Fibroblast of mammary gland (primary cell): ENCODE results near the gene PCSK1.

ENCODE experiments used
- DNase-seq: peaks from one replicate; pipeline ENCODE4 v3.0.0-alpha.2; 2010; ENCODE audit warnings: low read depth
- H3K4me3 ChIP-seq: 2 replicates; pipeline ENCODE4 v1.5.1; 2011; ENCODE audit warnings: low read depth, mild to moderate bottlenecking, low read length, moderate library complexity; ENCODE audit not compliant: control insufficient read depth
- CTCF ChIP-seq: conservative IDR thresholded peaks from 2 replicates; pipeline ENCODE4 v1.5.1; 2011; ENCODE audit warnings: low read depth, low read length, inconsistent platforms; ENCODE audit not compliant: control insufficient read depth, insufficient read depth

PCSK1 gene

GRCh38 chr5:96473155-96473554, 40.1 kb upstream of the PCSK1 start:
- DNase-seq, result no peak
- no peak overlapping the region for H3K4me3 ChIP-seq
- no peak for TF ChIP-seq CTCF

DNA sequence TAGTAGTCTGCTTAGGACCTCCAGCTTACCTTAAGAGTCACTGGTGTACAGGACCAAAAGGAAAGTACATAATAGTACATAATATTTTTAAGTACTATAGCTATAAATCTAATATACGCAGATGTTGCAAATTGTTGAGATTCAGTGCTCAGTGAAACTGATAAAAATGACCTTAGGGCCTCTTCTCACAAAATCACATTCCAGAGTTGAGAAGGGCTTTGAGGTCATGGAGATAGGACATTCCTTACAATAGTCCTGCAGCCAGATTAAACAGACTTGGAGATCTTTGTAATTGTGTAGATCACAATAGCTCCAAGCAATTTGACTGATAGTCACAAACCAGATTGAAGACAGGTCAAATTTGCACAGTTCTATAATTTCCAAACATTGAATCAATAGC, 37.7 kb upstream of the PCSK1 start:
- no peak for TF ChIP-seq CTCF

GRCh38 chr5:96468956-96469355, 35.9 kb upstream of the PCSK1 start:
- H3K4me3 ChIP-seq, result no peak overlapping the region
- TF ChIP-seq CTCF, result no peak
- DNase-seq, result no peak

More for the DNA sequence above, 37.7 kb upstream of the PCSK1 start:
- H3K4me3 ChIP-seq, result no peak overlapping the region
- no peak for DNase-seq

DNA sequence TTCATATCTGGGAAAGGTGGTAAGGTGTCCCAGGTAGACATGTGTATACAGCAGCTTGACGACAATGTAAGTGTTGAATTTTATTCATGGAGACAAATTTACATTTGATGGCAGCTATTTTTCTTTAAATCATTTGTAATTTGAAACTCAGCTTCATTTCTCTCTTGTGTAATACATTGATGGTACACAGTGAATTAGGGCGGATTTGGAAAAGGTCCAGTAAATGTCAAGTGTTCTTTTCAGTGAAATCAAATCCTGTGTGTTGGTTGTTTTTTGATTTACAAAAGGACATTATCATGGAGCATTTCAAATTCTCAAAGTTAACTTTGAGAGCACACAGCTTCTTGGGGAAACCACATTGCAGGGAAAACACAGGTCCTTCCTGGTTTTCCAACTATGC, 30.0 kb upstream of the PCSK1 start:
- DNase-seq, result peak; percentile 45
- no peak overlapping the region for H3K4me3 ChIP-seq
- TF ChIP-seq CTCF, result no peak

- H3K4me3 ChIP-seq, result no peak overlapping the region
- DNase-seq, result peak; percentile 82
- TF ChIP-seq CTCF, result no peak
Observed at GRCh38 chr5:96459313-96460121, 26.5 kb upstream of the PCSK1 start.

DNA sequence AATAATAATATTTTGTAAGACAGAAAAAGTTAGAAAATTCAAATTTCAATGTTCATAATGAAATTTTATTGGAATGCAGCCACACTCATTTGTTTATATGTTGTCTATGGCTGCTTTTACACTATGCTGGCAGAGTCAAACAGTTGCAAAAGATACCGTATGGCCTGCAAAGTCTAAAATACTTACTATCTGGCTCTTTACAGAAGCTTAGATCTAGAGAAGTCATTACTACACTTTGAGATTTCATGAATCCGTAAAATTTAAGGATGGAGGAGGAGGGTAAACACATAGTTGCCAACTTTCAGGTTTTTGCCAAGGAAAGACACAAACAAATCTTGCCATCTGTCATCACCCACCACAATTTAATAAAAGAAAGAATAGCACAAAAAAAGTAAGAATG, 25.1 kb upstream of the PCSK1 start:
- H3K4me3 ChIP-seq, result no peak overlapping the region
- TF ChIP-seq CTCF, result no peak
- no peak for DNase-seq
